ENCODE measurements around the gene CIDEB.

Gene CIDEB

GRCh38 chr14:24282736-24283135, 25.0 kb downstream of the CIDEB start:
- Histone ChIP-seq H3K4me1 (ENCODE audit: low read length) (peaks cover 7% of the 10 kb centered on the region; the same call in 1 of the 2 replicates), H2AFZ (ENCODE audit: low read length) (no peak overlapping the region), H3K79me2 (ENCODE audit: low read length) (no peaks in the 10 kb centered on the region), H3K9me2 (replicated peaks; ENCODE audit: insufficient read depth, low read length) (no peaks in the 10 kb centered on the region), H4K20me1 (ENCODE audit: insufficient read depth, low read length) (no peaks in the 10 kb centered on the region), H3K4me3 (ENCODE audit: low read length) (no peak overlapping the region), H3K27me3 (replicated peaks; ENCODE audit: insufficient read depth, low read length) (no peaks in the 10 kb centered on the region), H3F3A (ENCODE audit: insufficient read depth, low read length) (no peaks in the 10 kb centered on the region), H3K4me2 (ENCODE audit: low read depth, low read length) (no peak overlapping the region), H3K36me3 (replicated peaks; ENCODE audit: insufficient read depth, low read length) (no peaks in the 10 kb centered on the region), H3K9me3 (replicated peaks; ENCODE audit: insufficient read depth, low read length) (no peaks in the 10 kb centered on the region), H3K27ac (ENCODE audit: low read length) (no peak overlapping the region), H3K9ac (ENCODE audit: low read length) (no peak overlapping the region)
- TF ChIP-seq CTCF (IDR thresholded peaks at IDR 0.05; ENCODE audit: low read length) (no peak), EZH2phosphoT487 (IDR thresholded peaks at IDR 0.05; ENCODE audit: low read length) (no peak), EZH2 (optimal IDR thresholded peaks at IDR 0.05; ENCODE audit: low read depth, low read length) (no peak)
- no peak for DNase-seq

DNA sequence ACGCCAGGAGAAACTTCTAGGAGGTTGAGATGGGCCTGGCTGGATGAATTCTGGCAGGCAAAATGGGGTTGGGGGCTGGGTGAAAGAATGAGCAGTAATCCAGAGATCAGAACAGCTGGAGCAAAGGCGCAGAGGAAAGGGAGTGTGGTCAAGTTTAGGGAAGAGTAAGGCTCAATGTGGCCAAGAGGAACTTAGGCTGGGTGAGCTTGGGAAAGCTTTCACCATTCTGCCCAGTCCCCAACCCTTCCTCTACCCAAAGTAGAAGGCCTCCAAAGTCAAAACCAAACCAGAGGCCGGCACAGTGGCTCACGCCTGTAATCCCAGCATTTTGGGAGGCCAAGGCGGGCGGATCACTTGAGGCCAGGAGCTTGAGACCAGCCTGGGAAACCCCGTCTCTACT, 26.1 kb downstream of the CIDEB start:
- Histone ChIP-seq H2AFZ (ENCODE audit: low read length) (no peak overlapping the region), H3K36me3 (replicated peaks; ENCODE audit: insufficient read depth, low read length) (no peaks in the 10 kb centered on the region), H3K4me1 (ENCODE audit: low read length) (peaks cover 7% of the 10 kb centered on the region; the same call in 1 of the 2 replicates), H4K20me1 (ENCODE audit: insufficient read depth, low read length) (no peaks in the 10 kb centered on the region), H3K4me3 (ENCODE audit: low read length) (no peak overlapping the region), H3K4me2 (ENCODE audit: low read depth, low read length) (no peak overlapping the region), H3F3A (ENCODE audit: insufficient read depth, low read length) (no peaks in the 10 kb centered on the region), H3K27me3 (replicated peaks; ENCODE audit: insufficient read depth, low read length) (no peaks in the 10 kb centered on the region), H3K27ac (ENCODE audit: low read length) (no peak overlapping the region), H3K9me2 (replicated peaks; ENCODE audit: insufficient read depth, low read length) (no peaks in the 10 kb centered on the region), H3K9me3 (replicated peaks; ENCODE audit: insufficient read depth, low read length) (no peaks in the 10 kb centered on the region), H3K9ac (ENCODE audit: low read length) (no peak overlapping the region), H3K79me2 (ENCODE audit: low read length) (no peaks in the 10 kb centered on the region)
- no peak for DNase-seq
- TF ChIP-seq EZH2 (optimal IDR thresholded peaks at IDR 0.05; ENCODE audit: low read depth, low read length) (no peak), EZH2phosphoT487 (IDR thresholded peaks at IDR 0.05; ENCODE audit: low read length) (no peak), CTCF (IDR thresholded peaks at IDR 0.05; ENCODE audit: low read length) (no peak)

- no peak for TF ChIP-seq CTCF (IDR thresholded peaks at IDR 0.05; ENCODE audit: low read length)
- TF ChIP-seq EZH2 (optimal IDR thresholded peaks at IDR 0.05; ENCODE audit: low read depth, low read length) = no peak
- TF ChIP-seq EZH2phosphoT487 (IDR thresholded peaks at IDR 0.05; ENCODE audit: low read length) = no peak
- no peak for DNase-seq
- no peaks in the 10 kb centered on the region for H3K36me3 ChIP-seq (replicated peaks; ENCODE audit: insufficient read depth, low read length)
Measured at GRCh38 chr14:24280797-24281460, 26.8 kb downstream of the CIDEB start.

More at GRCh38 chr14:24280797-24281460, 26.8 kb downstream of the CIDEB start:
- no peaks in the 10 kb centered on the region for H3K9me2 ChIP-seq (replicated peaks; ENCODE audit: insufficient read depth, low read length)
- no peak overlapping the region for H3K27ac ChIP-seq (ENCODE audit: low read length)
- H3K4me3 ChIP-seq (ENCODE audit: low read length) = no peak overlapping the region
- no peaks in the 10 kb centered on the region for H3F3A ChIP-seq (ENCODE audit: insufficient read depth, low read length)
- H3K9ac ChIP-seq (ENCODE audit: low read length) = no peak overlapping the region
- H3K27me3 ChIP-seq (replicated peaks; ENCODE audit: insufficient read depth, low read length) = no peaks in the 10 kb centered on the region
- no peaks in the 10 kb centered on the region for H3K79me2 ChIP-seq (ENCODE audit: low read length)
- no peak overlapping the region for H2AFZ ChIP-seq (ENCODE audit: low read length)
- no peaks in the 10 kb centered on the region for H3K9me3 ChIP-seq (replicated peaks; ENCODE audit: insufficient read depth, low read length)
- H4K20me1 ChIP-seq (ENCODE audit: insufficient read depth, low read length) = no peaks in the 10 kb centered on the region
- H3K4me2 ChIP-seq (ENCODE audit: low read depth, low read length) = no peak overlapping the region
- peaks cover 7% of the 10 kb centered on the region; the same call in 1 of the 2 replicates for H3K4me1 ChIP-seq (ENCODE audit: low read length)

All from MM.1S (cell line).